GM18502 (cell line): ENCODE data around the gene PCDHAC2.

Source experiments
- ATAC-seq: cut with Tn5 transposase; IDR thresholded peaks from one replicate; pipeline ENCODE4 v1.9.1; 2021; ENCODE audit warnings: mild to moderate bottlenecking; ENCODE audit not compliant: unreplicated experiment, poor library complexity

PCDHAC2 gene

GRCh38 chr5:140986117-140986521 is 19.8 kb downstream of the PCDHAC2 start:
- ATAC-seq = no peak

GRCh38 chr5:140988100-140988499 is 21.8 kb downstream of the PCDHAC2 start:
- no peak for ATAC-seq

DNA sequence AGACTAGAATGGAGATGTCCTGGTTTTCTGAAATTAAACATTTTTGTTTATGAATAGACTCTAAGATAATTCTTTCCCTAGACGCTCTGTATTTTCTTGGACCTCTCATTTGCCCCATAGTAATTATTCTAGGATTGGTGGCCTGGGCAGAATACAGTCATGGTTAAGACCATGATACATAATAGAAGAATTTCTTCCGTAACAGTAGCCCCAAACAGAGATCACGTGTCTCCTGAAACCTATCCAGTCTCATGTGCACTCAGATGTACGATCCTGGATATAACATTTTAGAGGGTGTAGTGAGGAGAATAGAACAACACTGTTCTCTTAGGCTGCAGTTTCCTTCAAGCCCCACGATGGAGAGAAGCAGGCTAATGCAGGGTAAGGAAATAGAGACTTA is 22.3 kb downstream of the PCDHAC2 start:
- no peak for ATAC-seq

- no peak for ATAC-seq
Observed at GRCh38 chr5:140989254-140990020, 23.2 kb downstream of the PCDHAC2 start.

DNA sequence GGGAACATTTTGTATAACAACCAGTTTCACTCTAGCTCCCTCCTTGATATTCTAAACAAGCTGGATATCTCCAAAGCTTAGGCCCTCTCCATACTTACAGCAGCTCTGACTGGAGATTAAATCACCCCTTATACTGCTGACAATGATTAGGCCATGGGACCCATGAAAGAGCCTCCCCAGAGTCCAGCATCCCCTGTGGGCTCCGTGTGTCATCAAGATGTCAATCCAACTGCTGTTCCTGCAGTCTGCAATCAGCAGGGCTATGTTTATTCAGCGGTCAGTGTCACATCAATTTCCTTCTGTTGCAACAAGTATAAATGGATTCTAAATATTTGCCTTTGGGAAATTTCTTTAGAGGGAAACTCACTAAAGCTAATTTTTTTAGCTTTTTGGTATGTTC is 26.6 kb downstream of the PCDHAC2 start:
- ATAC-seq = no peak

DNA sequence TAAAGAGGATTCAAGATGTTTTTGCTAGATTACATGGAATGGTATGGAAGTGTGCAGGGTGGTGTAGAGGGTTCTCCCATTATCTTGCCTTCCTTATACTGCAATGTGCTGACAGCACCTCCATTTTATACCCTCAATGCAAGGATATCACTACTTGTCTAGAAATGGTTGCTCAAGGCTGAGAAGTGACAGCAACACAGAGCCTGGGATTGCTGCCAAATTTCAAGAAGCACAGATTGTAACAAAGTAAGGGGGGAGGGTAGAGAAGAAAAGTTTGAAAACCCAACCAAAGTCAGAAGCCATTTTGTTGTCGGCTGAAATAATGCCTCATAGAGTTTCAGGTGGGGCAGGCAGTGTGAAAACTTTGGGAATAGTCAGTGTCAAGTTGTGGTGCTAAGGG is 29.8 kb downstream of the PCDHAC2 start:
- no peak for ATAC-seq

DNA sequence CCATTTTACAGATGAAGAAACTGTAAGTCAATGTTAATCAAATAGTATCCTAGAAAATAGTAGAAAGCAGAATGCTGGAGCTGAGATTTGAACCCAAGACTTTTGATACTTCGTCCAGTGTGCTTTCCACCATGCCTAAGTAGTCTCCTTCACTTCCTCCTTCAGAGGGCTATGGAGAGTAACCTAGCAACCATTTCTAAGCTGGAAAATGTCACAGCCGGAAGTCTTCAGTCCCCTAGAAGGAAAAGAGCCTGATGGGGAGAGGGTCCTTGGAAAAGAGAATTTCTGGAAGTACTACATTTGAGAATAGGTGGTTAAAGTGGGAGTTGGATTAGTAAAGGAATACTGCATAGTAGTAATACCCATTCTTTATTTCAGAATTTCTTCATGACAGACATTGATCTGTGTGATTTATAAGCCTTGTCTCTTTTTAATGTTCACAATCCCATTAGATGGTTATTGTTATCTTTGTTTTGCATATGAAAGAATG is 32.7 kb downstream of the PCDHAC2 start:
- no peak for ATAC-seq

- no peak for ATAC-seq
Observed at GRCh38 chr5:141001446-141001843, 35.2 kb downstream of the PCDHAC2 start.

DNA sequence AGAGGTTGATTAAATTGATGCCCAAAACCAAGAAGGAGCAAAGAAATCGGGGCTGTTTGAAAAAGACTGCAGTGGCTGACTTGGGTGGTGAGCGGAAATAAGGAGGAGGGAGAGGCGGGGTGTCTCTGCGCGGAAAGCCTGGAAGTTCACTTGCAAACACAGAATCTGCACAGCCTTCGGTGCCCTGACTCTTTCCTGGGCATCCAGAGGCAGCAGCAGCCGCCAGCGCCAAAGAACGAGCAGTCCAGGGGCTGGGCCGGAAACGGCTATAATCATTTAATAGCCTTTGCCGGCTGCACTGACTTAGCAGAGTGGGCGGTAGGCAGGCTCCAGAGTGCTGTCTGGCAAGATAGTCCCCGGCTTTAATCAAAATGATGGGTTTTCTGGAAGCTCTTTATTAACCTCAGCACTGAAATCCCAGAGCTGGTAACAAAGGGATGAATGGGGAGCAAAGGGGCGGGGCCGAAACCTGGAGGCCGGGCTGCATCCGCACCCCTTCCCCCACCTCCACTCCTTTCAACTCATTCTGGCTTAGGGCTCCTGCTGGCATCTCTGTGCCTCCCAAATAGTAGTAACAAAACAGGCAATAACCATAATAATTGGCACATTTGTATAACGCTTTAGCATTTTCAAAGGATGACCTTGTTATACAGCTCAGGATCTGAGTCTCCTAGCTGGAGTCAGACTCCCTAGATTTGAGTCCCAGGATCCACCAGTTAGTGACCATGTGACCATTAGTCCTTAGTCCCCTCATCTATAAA is 35.7 kb downstream of the PCDHAC2 start:
- no peak for ATAC-seq

DNA sequence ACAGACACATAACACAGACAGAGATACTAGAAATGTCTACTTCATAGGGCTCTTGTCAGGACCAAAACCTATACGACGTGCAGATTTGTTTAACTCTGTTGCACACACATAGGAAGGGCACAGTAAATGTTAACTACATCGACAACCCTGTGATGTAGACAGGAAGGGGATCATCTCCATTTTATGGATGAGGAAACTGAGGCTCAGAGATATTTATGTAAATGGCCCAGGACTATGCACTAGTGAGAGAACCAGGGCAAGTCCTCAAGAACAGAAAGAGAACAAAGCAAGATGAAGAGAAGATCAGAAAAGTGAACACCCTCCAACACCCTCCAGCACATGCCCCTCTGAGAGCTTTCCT is 36.3 kb downstream of the PCDHAC2 start:
- no peak for ATAC-seq

DNA sequence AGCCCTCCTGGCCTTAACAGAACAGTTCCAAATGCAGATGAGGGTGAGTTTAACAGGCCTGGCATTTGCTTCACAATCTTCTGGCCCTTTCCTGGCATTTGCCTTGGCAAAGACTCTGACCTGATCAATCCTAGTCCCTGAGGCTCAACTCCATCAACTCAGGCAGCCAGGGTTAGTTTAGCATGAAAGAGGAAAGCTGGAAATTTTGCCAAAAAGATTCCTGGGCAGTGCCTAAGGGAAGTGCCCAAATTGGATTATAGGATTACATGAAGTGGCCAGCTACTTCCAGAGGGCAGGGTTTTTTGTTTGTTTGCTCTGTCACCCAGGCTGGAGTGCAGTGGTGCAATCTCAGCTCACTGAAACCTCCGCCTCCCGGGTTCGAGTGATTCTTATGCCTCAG is 36.8 kb downstream of the PCDHAC2 start:
- ATAC-seq = no peak

DNA sequence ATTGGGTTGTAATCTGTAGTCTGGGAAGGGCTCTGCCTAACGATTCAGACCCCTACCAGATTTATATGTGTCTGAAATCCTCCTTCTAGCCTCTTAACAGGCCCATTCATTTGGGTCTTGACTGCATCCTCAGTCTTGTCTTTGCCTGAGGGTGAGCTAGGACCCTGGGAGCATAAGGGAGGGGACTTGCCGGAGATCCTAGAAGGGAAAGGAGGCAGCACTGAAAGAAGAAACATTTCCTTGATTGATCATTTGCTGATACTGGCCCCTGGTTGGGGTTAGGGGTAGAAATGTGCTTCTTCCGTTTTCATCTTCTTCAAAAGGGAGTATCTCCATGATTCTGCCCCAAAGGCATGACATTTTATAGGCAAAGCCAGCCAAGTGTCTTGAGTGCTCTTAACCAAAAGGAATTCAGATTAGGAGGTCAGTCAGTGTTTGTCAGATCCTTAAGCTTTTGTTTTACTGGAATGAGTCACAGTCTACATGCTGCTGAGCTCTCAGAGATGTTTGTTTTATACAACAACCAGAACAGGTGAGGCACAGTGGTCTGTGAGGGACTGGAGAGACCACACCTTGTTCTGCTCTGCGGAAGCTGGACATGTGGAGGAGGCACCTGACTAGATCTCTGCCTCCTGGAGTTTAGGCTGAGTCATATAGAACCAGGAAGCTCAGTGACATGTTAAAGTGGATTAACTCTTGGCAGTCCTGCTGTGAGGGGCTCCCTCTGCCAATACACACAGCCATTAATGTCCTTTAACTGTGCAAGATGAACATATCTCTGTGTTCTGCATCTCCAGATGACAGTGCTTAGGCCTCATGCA is 37.7 kb downstream of the PCDHAC2 start:
- ATAC-seq = no peak

DNA sequence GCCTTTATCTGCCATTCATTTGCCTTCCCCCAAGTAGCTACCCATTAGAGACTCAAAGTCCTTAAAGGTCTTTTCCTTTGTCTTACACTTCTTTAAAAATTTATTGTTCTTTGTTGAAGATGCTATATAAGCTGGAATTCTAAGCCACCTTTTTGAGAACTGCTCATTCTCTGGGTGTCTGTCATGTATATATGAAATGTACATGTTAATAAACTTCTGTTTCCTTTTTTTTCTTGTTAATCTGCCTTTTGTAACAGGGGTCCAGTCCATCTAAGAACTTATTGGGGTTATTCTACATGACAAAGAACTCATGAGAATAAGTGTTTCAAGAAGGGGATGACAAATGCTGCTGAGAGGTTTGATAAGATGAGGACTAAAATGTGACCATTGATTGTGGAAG is 41.5 kb downstream of the PCDHAC2 start:
- ATAC-seq = no peak

DNA sequence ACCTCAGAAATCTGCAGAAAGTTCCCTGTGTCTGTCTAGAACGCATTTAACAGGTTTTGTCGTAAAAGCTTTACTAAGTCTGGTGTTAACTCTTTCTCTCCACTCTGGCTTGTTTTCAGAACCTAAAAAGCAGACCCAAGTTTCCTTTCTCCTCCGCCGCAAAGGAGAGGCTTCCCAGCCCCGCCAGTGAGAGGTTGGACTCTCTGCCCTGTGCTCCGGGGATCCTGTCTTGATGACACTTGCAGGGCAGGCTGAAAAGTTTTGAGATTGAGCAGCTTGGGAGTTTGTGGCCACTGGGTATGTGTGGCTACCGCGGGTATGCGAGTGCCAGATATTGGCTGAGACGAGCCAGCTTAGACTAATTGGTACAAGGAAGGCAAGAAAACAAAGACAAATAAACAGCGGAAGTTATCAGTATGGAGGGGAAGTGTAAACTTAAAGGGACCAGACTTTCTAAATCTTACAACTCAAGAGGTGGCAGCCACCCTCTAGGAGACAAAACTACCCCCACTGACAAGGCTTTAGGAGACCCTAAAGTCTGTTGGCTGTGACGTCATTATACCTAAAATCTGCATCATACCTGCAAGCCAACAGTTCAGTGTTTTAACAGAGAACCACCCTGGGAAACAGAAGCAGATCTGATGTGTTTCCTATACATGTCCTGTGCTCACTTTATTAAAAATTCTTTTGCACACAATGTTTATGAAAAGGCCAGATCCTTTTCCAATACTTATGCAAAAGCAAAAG is 43.9 kb downstream of the PCDHAC2 start:
- no peak for ATAC-seq

- ATAC-seq = no peak
Observed at GRCh38 chr5:141017943-141018342, 51.7 kb downstream of the PCDHAC2 start.
